Neural progenitor cell (in vitro differentiated cells): Measurements from ENCODE around the gene GNAZ. TPM values are rescaled to one million over a fixed set of nuclear protein-coding genes. Genes with fewer than 3 reads are reported as not detected.
A peak's percentile ranks its signal among the peaks of the same experiment; 100 is the strongest.

Experiments
- DNase-seq: peaks from one replicate; pipeline ENCODE4 v3.0.0-alpha.2; 2016; ENCODE audit warnings: low spot score
- H2AFZ ChIP-seq: fragments of 200-600 bp; sonication (generic); replicated peaks from 2 replicates; pipeline ENCODE4 v1.6.1; 2016; ENCODE audit warnings: antibody characterized with exemption
- H3F3A ChIP-seq: fragments of 200-600 bp; sonication (generic); 2 replicates; pipeline ENCODE4 v1.6.1; 2016; ENCODE audit warnings: antibody characterized with exemption, low read depth
- H3K27ac ChIP-seq: fragments of 200-600 bp; sonication (generic); 2 replicates; pipeline ENCODE4 v1.5.1; 2016; ENCODE audit warnings: mild to moderate bottlenecking
- H3K27me3 ChIP-seq: fragments of 200-600 bp; sonication (generic); 2 replicates; pipeline ENCODE4 v1.6.1; 2016; ENCODE audit warnings: mild to moderate bottlenecking, moderate library complexity
- H3K36me3 ChIP-seq: fragments of 200-600 bp; sonication (generic); 2 replicates; pipeline ENCODE4 v1.5.1; 2016
- H3K4me1 ChIP-seq: fragments of 200-600 bp; sonication (generic); 2 replicates; pipeline ENCODE4 v1.6.1; 2016; ENCODE audit warnings: mixed run types
- H3K4me2 ChIP-seq: fragments of 200-600 bp; sonication (generic); 2 replicates; pipeline ENCODE4 v1.6.1; 2016
- H3K4me3 ChIP-seq: fragments of 200-600 bp; sonication (generic); 2 replicates; pipeline ENCODE4 v1.5.1; 2016
- H3K79me2 ChIP-seq: fragments of 200-600 bp; sonication (generic); 2 replicates; pipeline ENCODE4 v1.6.1; 2016; ENCODE audit warnings: low read depth
- H3K9ac ChIP-seq: fragments of 200-600 bp; sonication (generic); 2 replicates; pipeline ENCODE4 v1.6.1; 2016
- H3K9me3 ChIP-seq: fragments of 200-600 bp; sonication (generic); 2 replicates; pipeline ENCODE4 v1.5.1; 2016; ENCODE audit warnings: low read depth
- H4K20me1 ChIP-seq: fragments of 200-600 bp; sonication (generic); 2 replicates; pipeline ENCODE4 v1.6.1; 2016; ENCODE audit warnings: low read depth
- H3K27ac Mint-ChIP-seq: 3 replicates; pipeline ENCODE4 v1.8.0; 2021; ENCODE audit warnings: mixed read lengths
- H3K27me3 Mint-ChIP-seq: 2 replicates; pipeline ENCODE4 v1.8.0; 2022; ENCODE audit warnings: low read depth, mild to moderate bottlenecking, inconsistent platforms, moderate library complexity, mixed read lengths; ENCODE audit not compliant: insufficient read depth
- H3K36me3 Mint-ChIP-seq: 3 replicates; pipeline ENCODE4 v1.8.0; 2021; ENCODE audit warnings: mixed read lengths
- H3K4me1 Mint-ChIP-seq: 3 replicates; pipeline ENCODE4 v1.8.0; 2021; ENCODE audit warnings: mixed read lengths
- H3K4me3 Mint-ChIP-seq: 3 replicates; pipeline ENCODE4 v1.8.0; 2021; ENCODE audit warnings: mild to moderate bottlenecking, moderate library complexity, mixed read lengths
- H3K9me3 Mint-ChIP-seq: 3 replicates; pipeline ENCODE4 v1.8.0; 2020; ENCODE audit warnings: mixed read lengths
- CTCF ChIP-seq: fragments of 200-600 bp; sonication (generic); IDR thresholded peaks from 2 replicates; pipeline ENCODE4 v1.5.1; 2017; ENCODE audit warnings: antibody characterized with exemption, mild to moderate bottlenecking
- EZH2 ChIP-seq: fragments of 200-600 bp; sonication (generic); IDR thresholded peaks from 2 replicates; pipeline ENCODE4 v1.6.1; 2017; ENCODE audit warnings: antibody characterized with exemption, mild to moderate bottlenecking, moderate library complexity
- EZH2phosphoT487 ChIP-seq: fragments of 200-600 bp; sonication (generic); IDR thresholded peaks from 2 replicates; pipeline ENCODE4 v1.6.1; 2017; ENCODE audit warnings: antibody characterized with exemption
- total RNA-seq: library from RNA; depleted of rRNA; stranded (reverse); fragments of >200 nt; gene quantifications from 2 replicates; pipeline ENCODE4 v1.2.3, GENCODE V29; 2015; ENCODE audit warnings: low replicate concordance

GNAZ gene
- total RNA-seq, 1 donor from 2014 or later: 16.5 TPM

DNA sequence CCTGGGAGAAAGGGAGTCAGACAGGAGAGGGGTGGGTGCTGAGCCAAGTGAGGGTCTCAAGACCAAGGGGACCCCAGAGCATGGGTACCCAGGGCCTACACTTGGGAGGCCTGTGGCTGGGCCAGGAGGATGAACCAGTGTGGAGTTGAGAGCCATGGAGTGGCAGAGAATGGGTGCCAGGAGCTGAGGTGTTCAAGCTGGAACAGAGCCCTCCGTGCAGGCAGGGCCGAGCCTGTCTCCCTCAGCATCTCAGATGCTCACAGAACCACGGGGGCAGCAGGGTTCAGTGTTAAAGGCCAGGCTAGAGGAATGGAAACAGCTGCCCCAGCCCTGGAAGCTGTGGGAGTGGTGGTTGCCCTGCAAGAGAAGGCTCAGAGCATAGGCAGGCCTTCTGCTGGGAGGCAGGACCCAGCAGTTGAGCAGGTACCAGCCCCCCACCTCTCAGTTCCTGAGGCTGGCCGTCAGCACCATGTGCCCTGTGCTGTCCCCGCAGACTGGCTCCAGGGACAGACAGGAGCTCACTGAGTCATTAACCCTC, 39.2 kb downstream of the GNAZ start:
- Histone ChIP-seq H3K9me3 (no peaks in the 10 kb centered on the region), H3K9ac (no peak overlapping the region), H3K4me1 (no peaks in the 10 kb centered on the region), H3K27ac (no peak overlapping the region), H3K27me3 (no peaks in the 10 kb centered on the region), H3K4me2 (no peak overlapping the region), H3K36me3 (no peaks in the 10 kb centered on the region), H2AFZ (no peak overlapping the region), H3F3A (no peaks in the 10 kb centered on the region), H3K4me3 (no peak overlapping the region), H3K79me2 (no peaks in the 10 kb centered on the region), H4K20me1 (peaks cover 34% of the 10 kb centered on the region)
- no peak overlapping the region for H3K27ac Mint-ChIP-seq
- H3K4me3 Mint-ChIP-seq: no peak overlapping the region
- peaks cover 2% of the 10 kb centered on the region for H3K36me3 Mint-ChIP-seq
- H3K27me3 Mint-ChIP-seq: peaks cover 5% of the 10 kb centered on the region
- TF ChIP-seq EZH2phosphoT487 (no peak), EZH2 (no peak), CTCF (no peak)
- peaks cover 6% of the 10 kb centered on the region for H3K4me1 Mint-ChIP-seq
- H3K9me3 Mint-ChIP-seq: no peaks in the 10 kb centered on the region
- DNase-seq: no peak

DNA sequence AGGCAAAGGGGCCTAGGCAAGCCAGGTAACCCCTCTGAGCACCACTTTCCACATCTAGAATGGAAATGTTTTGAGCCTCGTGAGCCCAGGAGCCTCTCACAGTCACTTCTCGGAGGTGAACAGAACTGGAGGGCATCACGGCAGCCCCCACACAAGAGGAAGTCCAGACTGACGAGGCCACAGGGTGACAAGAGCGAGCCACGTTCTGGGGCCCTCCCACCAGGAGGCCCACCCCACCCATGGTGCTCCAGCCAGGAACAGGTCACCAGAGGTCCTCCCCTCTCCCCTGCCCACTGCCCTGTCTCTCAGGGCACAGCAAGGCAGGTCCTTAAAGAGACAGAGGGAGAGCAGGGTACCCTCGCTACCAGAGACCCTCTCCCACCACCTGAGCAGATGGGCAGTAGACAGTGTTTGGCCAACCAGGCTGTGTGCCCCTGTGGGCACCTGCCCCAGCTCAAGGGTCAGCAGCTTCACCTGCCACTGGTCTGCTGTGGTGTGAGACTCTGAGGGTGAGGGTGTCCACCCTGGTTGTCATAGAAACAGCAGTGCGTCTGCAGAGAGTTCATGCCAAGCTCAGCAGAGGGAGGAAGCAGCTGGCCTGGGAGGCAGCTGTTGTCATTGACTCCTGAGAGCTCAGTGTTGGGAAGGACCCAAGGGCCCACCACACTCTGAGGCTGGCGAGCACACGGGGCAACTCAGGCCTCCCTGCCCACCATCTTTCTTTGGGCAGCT, 40.0 kb downstream of the GNAZ start:
- Mint-ChIP-seq H3K27ac (no peak overlapping the region), H3K36me3 (peaks cover 2% of the 10 kb centered on the region), H3K27me3 (peaks cover 5% of the 10 kb centered on the region), H3K4me3 (no peak overlapping the region), H3K4me1 (peaks cover 6% of the 10 kb centered on the region), H3K9me3 (no peaks in the 10 kb centered on the region)
- no peak overlapping the region for H3K9ac ChIP-seq
- H3K27ac ChIP-seq: no peak overlapping the region
- no peaks in the 10 kb centered on the region for H3K36me3 ChIP-seq
- H3F3A ChIP-seq: no peaks in the 10 kb centered on the region
- no peaks in the 10 kb centered on the region for H3K79me2 ChIP-seq
- DNase-seq: no peak
- no peaks in the 10 kb centered on the region for H3K9me3 ChIP-seq
- H3K27me3 ChIP-seq: no peaks in the 10 kb centered on the region
- H2AFZ ChIP-seq: no peak overlapping the region
- TF ChIP-seq EZH2 (no peak), CTCF (no peak), EZH2phosphoT487 (no peak)
- peaks cover 32% of the 10 kb centered on the region for H4K20me1 ChIP-seq
- no peak overlapping the region for H3K4me2 ChIP-seq
- H3K4me1 ChIP-seq: no peaks in the 10 kb centered on the region
- H3K4me3 ChIP-seq: no peak overlapping the region

DNA sequence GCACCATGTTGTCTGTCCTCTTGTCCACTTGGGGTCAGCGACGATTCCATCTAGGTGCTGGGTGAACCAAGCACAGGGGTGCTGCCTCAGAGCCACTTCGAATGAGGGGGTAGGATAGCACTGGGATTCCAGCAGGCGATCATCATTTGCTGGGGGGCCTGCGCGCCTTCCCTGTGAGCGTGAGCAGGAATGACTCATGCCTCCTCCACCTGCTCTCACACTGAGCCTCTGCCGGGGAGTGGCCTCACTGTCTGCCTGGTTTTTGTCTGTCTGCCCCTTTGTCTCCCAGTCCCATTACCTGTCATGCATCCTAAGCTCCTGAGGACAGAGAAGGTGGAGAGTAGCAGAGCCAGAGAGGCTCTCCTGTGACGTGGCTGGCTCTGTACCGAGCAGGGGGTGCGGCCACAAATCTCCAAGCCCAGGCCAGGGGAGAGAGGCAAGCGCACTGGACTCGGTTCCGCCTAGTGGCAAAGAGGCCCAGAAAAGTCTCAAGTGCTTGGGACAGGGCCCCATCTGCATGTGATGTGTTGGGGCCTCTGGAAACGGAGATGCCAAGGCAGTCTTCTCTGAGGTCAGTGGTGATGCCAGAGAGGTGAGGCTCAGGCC, 40.7 kb downstream of the GNAZ start:
- Histone ChIP-seq H4K20me1 (peaks cover 32% of the 10 kb centered on the region), H3F3A (no peaks in the 10 kb centered on the region), H3K36me3 (no peaks in the 10 kb centered on the region), H3K4me3 (no peak overlapping the region), H3K4me1 (no peaks in the 10 kb centered on the region), H3K9ac (no peak overlapping the region), H3K27ac (no peak overlapping the region), H3K9me3 (no peaks in the 10 kb centered on the region), H3K27me3 (no peaks in the 10 kb centered on the region), H3K79me2 (no peaks in the 10 kb centered on the region), H3K4me2 (no peak overlapping the region), H2AFZ (no peak overlapping the region)
- Mint-ChIP-seq H3K27ac (peak overlapping the region; percentile 29), H3K9me3 (no peaks in the 10 kb centered on the region), H3K27me3 (peaks cover 4% of the 10 kb centered on the region), H3K36me3 (peaks cover under 1% of the 10 kb centered on the region), H3K4me3 (no peak overlapping the region), H3K4me1 (peaks cover 6% of the 10 kb centered on the region)
- TF ChIP-seq EZH2phosphoT487 (no peak), EZH2 (no peak), CTCF (no peak)
- DNase-seq: no peak
